HG02970 (cell line): ENCODE data around the gene GAB2.
"Not testable (repeated sequence)": the region's sequence is repeated elsewhere in the genome, so short reads cannot be mapped to it uniquely, and the experiment has no call there.

ENCODE experiments used
- ATAC-seq: cut with Tn5 transposase; IDR thresholded peaks from one replicate; pipeline ENCODE4 v1.9.1; 2021; ENCODE audit warnings: mild to moderate bottlenecking, moderate library complexity, moderate number of reproducible peaks; ENCODE audit not compliant: unreplicated experiment, low FRiP score

GAB2 gene

DNA sequence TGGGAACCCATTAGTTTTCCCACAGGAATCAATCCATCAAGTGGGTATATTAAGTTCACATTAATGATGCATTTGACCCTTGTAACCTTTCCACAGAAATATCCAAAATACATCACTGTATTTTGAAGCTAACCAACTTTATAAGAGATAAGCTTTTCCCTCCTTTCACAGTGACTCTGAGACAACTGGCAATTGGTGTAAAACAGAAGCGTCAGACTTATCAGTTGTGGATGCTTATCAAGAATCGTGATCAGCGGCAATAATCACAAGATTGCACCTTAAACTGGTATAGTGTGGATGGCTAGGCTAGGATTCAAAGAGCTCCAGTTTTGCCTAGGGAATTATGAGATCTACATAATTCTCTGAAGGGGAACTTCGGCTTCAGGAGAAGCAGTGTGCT, 155.8 kb downstream of the GAB2 start:
- no peak for ATAC-seq

DNA sequence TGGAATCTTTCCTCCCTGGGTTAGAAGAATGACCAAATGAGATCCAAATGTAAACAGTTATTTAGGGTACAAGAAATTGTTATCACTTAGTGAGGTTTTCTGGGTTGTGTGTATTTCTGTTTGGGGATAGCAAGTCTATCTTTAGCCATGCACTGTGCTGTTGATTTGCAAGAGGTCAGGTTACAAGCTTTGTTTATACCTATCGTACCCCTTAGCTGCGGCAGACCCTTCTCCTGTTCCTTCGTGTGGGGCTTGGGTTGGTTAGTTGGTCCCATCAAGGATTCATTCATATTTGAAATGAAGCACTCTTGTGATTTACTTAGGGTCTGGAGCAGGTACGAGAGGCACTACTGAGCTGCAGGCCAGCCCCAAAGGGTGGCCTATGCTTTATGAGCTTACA, 156.3 kb downstream of the GAB2 start:
- ATAC-seq: no peak

- no peak for ATAC-seq
Measured at GRCh38 chr11:78259777-78260487, 157.7 kb downstream of the GAB2 start.

DNA sequence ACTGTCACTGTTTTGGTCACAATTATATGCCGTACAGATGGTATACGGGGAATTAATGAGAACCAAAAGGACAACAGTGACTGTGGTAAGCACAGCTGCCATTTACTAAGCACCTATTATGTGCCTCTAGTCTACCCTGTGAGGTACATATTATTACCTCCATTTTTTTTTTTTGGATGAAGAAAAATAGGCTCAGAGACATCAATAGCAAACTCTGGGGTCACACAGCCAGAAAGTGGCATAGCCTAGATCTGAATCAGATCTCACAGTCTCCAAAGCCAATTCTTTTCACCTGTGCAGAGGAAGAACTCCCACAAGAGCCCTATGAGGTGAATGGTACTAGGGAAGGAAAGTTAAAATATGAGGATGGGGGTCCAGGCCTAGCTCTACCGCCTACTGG, 160.0 kb downstream of the GAB2 start:
- no peak for ATAC-seq

DNA sequence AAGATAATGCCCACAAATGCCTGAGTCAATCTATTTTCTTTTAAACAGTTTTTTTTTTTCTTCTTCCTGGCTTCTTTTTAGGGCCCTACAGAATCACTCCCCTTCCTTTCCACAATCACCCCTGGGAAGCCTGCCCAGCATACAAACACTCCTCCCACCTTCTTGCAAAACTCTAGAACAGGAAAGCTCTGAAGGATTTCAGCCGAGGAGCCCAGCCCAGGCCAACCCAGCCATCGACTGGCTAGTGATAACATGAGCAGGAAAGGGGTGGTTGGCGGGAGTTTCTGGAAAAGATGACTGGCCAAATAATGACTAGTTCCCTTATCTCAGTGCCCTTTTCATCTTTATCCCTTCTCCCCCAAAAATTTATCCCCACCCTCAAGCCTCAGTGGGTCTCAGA, 160.7 kb downstream of the GAB2 start:
- no peak for ATAC-seq

- ATAC-seq: no peak
Measured at GRCh38 chr11:78255919-78256318, 161.7 kb downstream of the GAB2 start.

GRCh38 chr11:78254268-78254667, 163.4 kb downstream of the GAB2 start:
- no peak for ATAC-seq

- no peak for ATAC-seq
Measured at GRCh38 chr11:78253797-78254196, 163.8 kb downstream of the GAB2 start.

DNA sequence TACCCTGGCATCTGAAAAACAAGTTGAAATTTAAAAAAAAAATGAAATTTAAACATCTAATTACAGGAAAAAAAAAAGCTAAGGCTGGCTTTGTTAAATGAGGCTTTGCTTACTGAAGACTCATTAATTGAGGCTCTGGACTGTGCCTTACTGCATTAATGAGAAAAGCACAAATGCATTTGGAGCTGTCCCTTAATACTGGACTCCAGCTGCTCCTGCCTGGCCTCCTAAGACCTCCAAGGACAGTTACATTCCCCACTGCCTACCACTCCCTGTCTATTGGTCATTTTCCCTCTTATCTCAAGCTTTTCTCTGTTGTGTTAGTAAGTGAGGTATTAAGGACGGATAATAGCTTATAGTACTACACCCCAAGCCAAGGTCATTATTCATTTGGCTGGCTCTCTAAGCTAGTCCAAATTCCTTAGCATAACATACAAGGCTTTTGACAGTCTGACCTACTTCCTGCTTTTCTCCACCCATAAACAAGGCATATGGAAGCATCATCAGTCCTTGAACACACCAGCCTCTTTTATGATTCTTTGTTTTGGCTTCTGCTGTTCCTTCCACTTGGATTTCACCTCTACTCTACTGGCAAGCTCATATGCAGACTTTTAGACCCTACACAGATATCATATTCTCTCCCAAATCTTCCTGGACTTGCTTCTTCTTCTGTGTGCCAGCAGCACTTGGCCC, 166.4 kb downstream of the GAB2 start:
- no peak for ATAC-seq

DNA sequence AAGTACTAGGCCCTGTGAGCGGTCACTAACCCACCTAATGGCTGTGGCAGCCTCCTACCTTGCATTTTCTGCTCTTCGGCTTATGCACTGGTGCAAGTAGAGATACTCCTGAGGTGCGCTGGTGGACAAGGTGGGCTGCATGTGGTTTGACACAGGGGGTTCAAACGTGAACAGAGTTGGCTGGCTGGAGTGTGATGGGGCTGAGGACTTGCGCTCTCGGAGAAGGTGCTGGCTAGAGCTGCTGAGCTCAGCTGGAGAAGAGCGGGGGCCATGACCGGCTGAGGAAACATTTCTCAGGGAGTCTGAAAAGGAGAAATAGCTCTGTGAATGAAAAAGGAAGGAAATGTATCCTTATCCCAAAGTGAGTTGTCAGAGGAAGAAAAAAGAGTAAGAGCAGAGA, 167.5 kb downstream of the GAB2 start:
- no peak for ATAC-seq

GRCh38 chr11:78248903-78249302, 168.7 kb downstream of the GAB2 start:
- ATAC-seq: no peak

- ATAC-seq: no peak
Measured at GRCh38 chr11:78248191-78248590, 169.4 kb downstream of the GAB2 start.

- ATAC-seq: no peak
Measured at GRCh38 chr11:78244546-78245255, 172.9 kb downstream of the GAB2 start.

DNA sequence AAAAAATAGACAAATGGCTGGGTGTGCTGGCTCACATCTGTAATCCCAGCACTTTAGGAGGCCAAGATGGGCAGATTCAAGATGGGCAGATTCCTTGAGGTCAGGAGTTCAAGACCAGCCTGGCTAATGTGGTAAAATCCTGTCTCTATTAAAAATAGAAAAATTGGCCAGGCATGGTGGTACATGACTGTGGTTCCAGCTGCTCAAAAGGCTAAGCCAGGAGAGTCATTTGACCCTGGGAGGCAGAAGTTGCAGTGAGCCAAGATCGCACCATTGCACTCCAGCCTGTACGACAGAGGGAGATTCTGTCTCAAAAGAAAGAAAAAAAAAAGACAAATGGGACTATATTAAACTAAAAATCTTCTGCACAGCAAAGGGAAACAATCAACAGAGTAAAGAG, 173.5 kb downstream of the GAB2 start:
- no peak for ATAC-seq

- no peak for ATAC-seq
Measured at GRCh38 chr11:78241475-78241874, 176.1 kb downstream of the GAB2 start.

DNA sequence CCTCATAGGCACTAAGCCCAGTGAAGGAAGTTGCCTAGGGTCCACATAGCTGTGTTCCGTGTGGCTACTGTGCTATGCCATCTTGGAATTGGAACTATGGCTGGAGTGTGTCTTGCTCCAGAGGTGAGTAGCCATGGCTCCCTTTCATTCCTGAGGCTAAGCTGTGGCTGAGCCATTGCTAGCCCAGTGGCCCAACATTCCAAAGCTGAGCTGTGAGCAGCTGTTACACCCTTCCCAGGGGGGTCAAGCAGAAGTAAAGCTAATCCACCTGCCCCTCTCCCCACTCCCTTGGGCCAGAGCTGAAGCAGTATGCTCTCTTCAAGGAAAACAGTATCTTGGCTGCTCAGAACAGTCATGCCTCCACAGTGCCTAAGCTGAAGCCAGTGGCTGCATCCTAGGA, 177.8 kb downstream of the GAB2 start:
- ATAC-seq: no peak

GRCh38 chr11:78237293-78238046, 180.2 kb downstream of the GAB2 start:
- ATAC-seq: no peak

- ATAC-seq: no peak
Measured at GRCh38 chr11:78234006-78234405, 183.6 kb downstream of the GAB2 start.

DNA sequence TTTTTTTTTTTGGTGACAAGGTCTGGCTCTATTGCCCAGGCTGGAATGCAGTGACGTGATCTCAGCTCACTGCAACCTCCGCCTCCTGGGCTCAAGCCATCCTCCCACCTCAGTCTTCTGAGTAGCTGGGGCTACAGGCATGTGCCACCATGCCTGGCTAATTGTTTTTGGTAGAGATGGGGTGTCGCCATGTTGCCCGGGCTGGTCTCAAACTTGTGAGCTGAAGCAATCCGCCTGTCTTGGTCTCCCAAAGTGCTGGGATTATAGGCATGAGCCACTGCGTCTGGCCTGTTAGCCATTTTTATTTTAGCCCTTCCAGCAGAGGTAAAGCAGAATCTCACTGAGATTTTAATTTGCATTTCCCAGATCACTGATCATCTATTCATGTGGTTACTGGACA, 184.6 kb downstream of the GAB2 start:
- ATAC-seq: not testable (repeated sequence)

GRCh38 chr11:78231962-78232501, 185.6 kb downstream of the GAB2 start:
- ATAC-seq: no peak
